H1 (cell line): ENCODE results near the gene GPR68. TPM values are rescaled to one million over a fixed set of nuclear protein-coding genes. Genes with fewer than 3 reads are reported as not detected.

Experiments
- CTCF ChIA-PET: fragments of 300-600 bp; sonication (Branson Sonifier 250); formaldehyde crosslinking; loops from one replicate; lab custom pipeline; 2021; ENCODE audit not compliant: partially characterized antibody; lab: Charles Lee
- POLR2A ChIA-PET: fragments of 300-600 bp; sonication (Branson Sonifier 250); formaldehyde crosslinking; loops from one replicate; lab custom pipeline; 2021; ENCODE audit warnings: inconsistent platforms; ENCODE audit not compliant: partially characterized antibody; lab: Charles Lee
- DNase-seq, 2 experiments: peaks; one replicate each; pipeline versions ENCODE4 v3.0.0 to v3.0.0-alpha.2; 2010 to 2022; ENCODE audit warnings: low spot score in 2 of 2, low read depth in 1 of 2, mixed read lengths in 1 of 2
- FAIRE-seq: peaks from 2 replicates; lab custom pipeline; 2011; peaks lifted over from hg19 to GRCh38; lab: Jason Lieb, UNC
- H2AFZ ChIP-seq: 2 replicates; pipeline ENCODE4 v1.8.1; 2012; ENCODE audit warnings: low read length, inconsistent platforms
- H2AK5ac ChIP-seq: 2 replicates; pipeline ENCODE4 v1.6.1; 2013; ENCODE audit warnings: low read depth, low read length
- H2BK120ac ChIP-seq: replicated peaks from 2 replicates; pipeline ENCODE3; 2013; ENCODE audit warnings: low read depth, low read length, inconsistent platforms
- H2BK12ac ChIP-seq: 2 replicates; pipeline ENCODE4 v1.6.1; 2013; ENCODE audit warnings: low read depth, low read length
- H2BK15ac ChIP-seq: 2 replicates; pipeline ENCODE4 v1.6.1; 2013; ENCODE audit warnings: low read length
- H2BK20ac ChIP-seq: 2 replicates; pipeline ENCODE4 v1.6.1; 2013; ENCODE audit warnings: low read length
- H2BK5ac ChIP-seq: 2 replicates; pipeline ENCODE4 v1.6.1; 2013; ENCODE audit warnings: low read depth, low read length
- H3K14ac ChIP-seq: 2 replicates; pipeline ENCODE4 v1.6.1; 2013; ENCODE audit warnings: inconsistent platforms; ENCODE audit not compliant: insufficient read length
- H3K18ac ChIP-seq: 2 replicates; pipeline ENCODE4 v1.6.1; 2013; ENCODE audit warnings: low read length; ENCODE audit errors: extremely low read depth
- H3K23ac ChIP-seq: 2 replicates; pipeline ENCODE4 v1.6.1; 2013; ENCODE audit warnings: inconsistent platforms; ENCODE audit not compliant: insufficient read length
- H3K23me2 ChIP-seq: 2 replicates; pipeline ENCODE4 v1.6.1; 2013; ENCODE audit warnings: low read depth, low read length
- H3K27ac ChIP-seq: 2 replicates; pipeline ENCODE4 v1.6.1; 2011; ENCODE audit warnings: low read depth, low read length, inconsistent platforms
- H3K27me3 ChIP-seq, 4 experiments: replicated peaks in 1 of 4; 1 replicate in 1 of 4; 2 replicates in 3 of 4; pipeline versions ENCODE4 v1.6.1 to v1.8.1; 2011 to 2013; ENCODE audit warnings: low read length in 3 of 4, mild to moderate bottlenecking in 3 of 4, inconsistent platforms in 2 of 4, mixed read lengths in 2 of 4, moderate library complexity in 1 of 4; ENCODE audit not compliant: control insufficient read depth in 3 of 4, insufficient read depth in 3 of 4; ENCODE audit errors: extremely low read depth in 1 of 4
- H3K36me3 ChIP-seq, 4 experiments: 2 replicates each; pipeline versions ENCODE4 v1.6.1 to v1.8.1; 2011 to 2013; ENCODE audit warnings: mild to moderate bottlenecking in 4 of 4, low read length in 3 of 4, moderate library complexity in 2 of 4, control low read depth in 1 of 4, inconsistent platforms in 1 of 4; ENCODE audit not compliant: insufficient read depth in 4 of 4, control insufficient read depth in 2 of 4
- H3K4ac ChIP-seq: replicated peaks from 2 replicates; pipeline ENCODE3; 2013; ENCODE audit warnings: low read length, low read depth, mixed read lengths, inconsistent platforms; ENCODE audit not compliant: insufficient read length
- H3K4me1 ChIP-seq, 4 experiments: replicated peaks in 1 of 4; 1 replicate in 1 of 4; 2 replicates in 3 of 4; pipeline versions ENCODE4 v1.6.1 to v1.8.1; 2011 to 2013; ENCODE audit warnings: low read length in 3 of 4, inconsistent platforms in 2 of 4, mixed read lengths in 1 of 4; ENCODE audit not compliant: insufficient read depth in 4 of 4, control insufficient read depth in 3 of 4
- H3K4me2 ChIP-seq, 2 experiments: 2 replicates each; pipeline versions ENCODE4 v1.6.1 to v1.8.1; 2011 to 2013; ENCODE audit warnings: low read depth in 2 of 2, low read length in 2 of 2, control low read depth in 1 of 2, inconsistent platforms in 1 of 2, mild to moderate bottlenecking in 1 of 2; ENCODE audit not compliant: insufficient read depth in 1 of 2
- H3K4me3 ChIP-seq, 4 experiments: fragments of 200-600, 300-600 bp in 1 of 4; sonication (generic), shearing (Covaris generic), sonication (Bioruptor Twin) in 1 of 4; 2 replicates each; pipeline versions ENCODE4 v1.5.1 to v1.8.1; 2011 to 2016; ENCODE audit warnings: low read length in 4 of 4, low read depth in 3 of 4, control low read depth in 2 of 4, inconsistent platforms in 2 of 4, mild to moderate bottlenecking in 2 of 4, mixed read lengths in 1 of 4, moderate library complexity in 1 of 4; ENCODE audit not compliant: insufficient read depth in 2 of 4; ENCODE audit errors: extremely low read depth in 1 of 4
- H3K56ac ChIP-seq: replicated peaks from 2 replicates; pipeline ENCODE3; 2013; ENCODE audit warnings: low read depth, mild to moderate bottlenecking, mixed read lengths, low read length, inconsistent platforms; ENCODE audit not compliant: insufficient read length
- H3K79me1 ChIP-seq: 2 replicates; pipeline ENCODE4 v1.6.1; 2013; ENCODE audit warnings: low read depth, low read length, control low read depth
- H3K79me2 ChIP-seq, 2 experiments: 2 replicates each; pipeline versions ENCODE4 v1.6.1 to v1.8.1; 2012 to 2013; ENCODE audit warnings: low read length in 2 of 2, mild to moderate bottlenecking in 2 of 2, inconsistent platforms in 1 of 2; ENCODE audit not compliant: insufficient read depth in 2 of 2, control insufficient read depth in 1 of 2
- H3K9ac ChIP-seq, 4 experiments: replicated peaks in 1 of 4; 1 replicate in 1 of 4; 2 replicates in 3 of 4; pipeline versions ENCODE4 v1.6.1 to v1.8.1; 2011 to 2013; ENCODE audit warnings: low read depth in 3 of 4, low read length in 3 of 4, control low read depth in 2 of 4, mild to moderate bottlenecking in 2 of 4, moderate library complexity in 2 of 4, inconsistent platforms in 1 of 4; ENCODE audit errors: extremely low read depth in 1 of 4
- H3K9me3 ChIP-seq, 2 experiments: 2 replicates each; pipeline versions ENCODE4 v1.6.1 to v1.8.1; 2012 to 2013; ENCODE audit warnings: mild to moderate bottlenecking in 2 of 2, moderate library complexity in 2 of 2, control low read depth in 1 of 2, inconsistent platforms in 1 of 2, low read depth in 1 of 2, low read length in 1 of 2, mixed read lengths in 1 of 2; ENCODE audit not compliant: insufficient read depth in 2 of 2
- H4K20me1 ChIP-seq, 2 experiments: replicated peaks in 1 of 2; 2 replicates each; pipeline versions ENCODE3 to v1.8.1; 2011 to 2013; ENCODE audit warnings: inconsistent platforms in 2 of 2, low read length in 2 of 2, mild to moderate bottlenecking in 1 of 2; ENCODE audit not compliant: insufficient read depth in 2 of 2, control insufficient read depth in 1 of 2
- H4K5ac ChIP-seq: 2 replicates; pipeline ENCODE4 v1.6.1; 2013; ENCODE audit warnings: low read length, low read depth, mixed read lengths, inconsistent platforms; ENCODE audit not compliant: insufficient read length
- H4K8ac ChIP-seq: 2 replicates; pipeline ENCODE4 v1.8.0; 2013; ENCODE audit warnings: mild to moderate bottlenecking, moderate library complexity, low read length, inconsistent platforms; ENCODE audit not compliant: insufficient read depth; ENCODE audit errors: extremely low read depth
- H4K91ac ChIP-seq: replicated peaks from 2 replicates; pipeline ENCODE3; 2013; ENCODE audit warnings: low read length, mixed read lengths, inconsistent platforms; ENCODE audit not compliant: insufficient read length
- BCL11A ChIP-seq, 2 experiments: IDR thresholded peaks; one replicate each; pipeline ENCODE4 v1.6.1; 2011; ENCODE audit warnings: low read depth in 2 of 2, low read length in 2 of 2, mild to moderate bottlenecking in 2 of 2
- EP300 ChIP-seq, 2 experiments: IDR thresholded peaks; 1 replicate in 1 of 2; 2 replicates in 1 of 2; pipeline ENCODE4 v1.6.1; 2011 to 2012; ENCODE audit warnings: low read depth in 2 of 2, low read length in 2 of 2, mild to moderate bottlenecking in 2 of 2, borderline replicate concordance in 1 of 2, inconsistent platforms in 1 of 2, moderate library complexity in 1 of 2
- ZNF274 ChIP-seq: IDR thresholded peaks from 2 replicates; pipeline ENCODE4 v1.7.0; 2012; ENCODE audit warnings: low read length, borderline replicate concordance; ENCODE audit errors: extremely low read depth
- WGBS, 2 experiments: shearing (Covaris generic) in 1 of 2; methylation state at CpG; one replicate each; pipeline versions ENCODE4 v1.1.6 to v1.1.7; 2013 to 2015; ENCODE audit warnings: low lambda C conversion rate in 2 of 2, mixed read lengths in 2 of 2, inconsistent platforms in 1 of 2, low coverage in 1 of 2, missing lambda C conversion rate in 1 of 2; ENCODE audit not compliant: insufficient replicate concordance in 2 of 2, insufficient coverage in 1 of 2, insufficient read length in 1 of 2; ENCODE audit errors: extremely low coverage in 1 of 2, missing lambda C conversion rate in 1 of 2; 5-methylcytosine and 5-hydroxymethylcytosine counted together
- polyA plus RNA-seq, 7 experiments: library from polyadenylated mRNA; depleted of rRNA in 3 of 7; stranded (reverse) in 5 of 7; unstranded in 2 of 7; fragments of >200 nt in 5 of 7; fragments of 200-250 nt in 2 of 7; gene quantifications; 1 replicate in 5 of 7; 2 replicates in 1 of 7; 4 replicates in 1 of 7; pipeline versions ENCODE4 v1.2.1 to v1.2.3, GENCODE V29; 2011 to 2013; ENCODE audit warnings: missing spikeins in 2 of 7, mixed read lengths in 2 of 7
- total RNA-seq: library from RNA; stranded (reverse); fragmentation: NEBNext Ultra II Directional; extraction: Animal tissue kit (Norgen Biotek cat#: 25700); gene quantifications from 2 replicates; pipeline ENCODE4 v1.2.1, GENCODE V29; 2021

The GPR68 gene
- total and polyA plus RNA-seq, 2 of the 8 experiments (the other 6 are each of a cell fraction or from before 2014, with no cell fraction given): 0.22 to 0.76 TPM

DNA sequence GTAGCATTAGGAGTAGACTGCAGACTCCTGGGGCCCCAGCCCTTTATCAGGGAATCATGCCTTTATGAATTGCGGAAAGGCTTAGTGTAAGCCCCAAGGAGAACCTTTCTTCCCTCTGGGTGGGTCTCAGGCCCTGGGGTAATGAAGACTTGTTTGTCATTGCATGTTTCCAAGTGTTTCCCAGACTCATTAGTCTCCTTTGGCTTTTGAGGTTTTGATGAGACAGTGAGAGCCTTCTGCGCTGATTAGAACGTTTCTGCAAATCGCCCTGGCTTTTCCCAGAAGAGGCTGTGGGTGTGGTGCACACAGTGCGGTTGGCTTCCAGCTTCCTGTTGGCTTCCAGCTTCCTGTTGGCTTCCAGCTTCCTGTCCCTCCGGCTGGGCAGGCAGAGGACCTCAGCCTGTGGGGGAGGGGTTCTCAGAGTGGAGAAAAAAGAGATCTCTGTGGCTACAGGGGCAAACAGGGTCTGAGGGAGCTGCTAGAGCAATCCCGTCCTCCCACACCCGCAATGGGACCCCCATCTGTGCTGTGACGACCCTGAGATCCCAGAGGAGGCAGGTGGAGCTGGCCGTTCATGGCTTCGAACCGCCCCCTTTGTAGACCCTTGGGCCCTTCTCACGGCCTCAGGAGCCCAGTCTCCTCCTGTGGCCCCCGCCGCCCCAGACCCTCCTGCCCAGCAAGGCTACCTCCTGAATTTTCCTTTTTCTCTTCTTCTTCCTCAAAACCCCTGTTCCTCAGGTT, 42.1 kb downstream of the GPR68 start:
- no peak overlapping the region; the same call in 1 of the 2 replicates for H4K8ac ChIP-seq
- no peak overlapping the region for H3K18ac ChIP-seq
- no peak for DNase-seq
- H3K79me1 ChIP-seq: no peaks in the 10 kb centered on the region
- no peak overlapping the region for H4K5ac ChIP-seq
- ChIA-PET POLR2A (no interaction called here), CTCF (interaction anchor here (0.5 to 2.0 kb wide), 6 partner anchors 14 to 82 kb away, joined by 3 to 14 read pairs (median 6); no protein-coding TSS in a partner anchor)
- H3K9ac ChIP-seq: no peak overlapping the region
- no peak overlapping the region for H3K56ac ChIP-seq
- no peak overlapping the region for H3K4ac ChIP-seq
- WGBS, 2 experiments: 84% methylated on average over 15 of the region's 15 CpGs; no CpG with 5 or more reads in 1 of the 2 experiments
- H2BK12ac ChIP-seq: no peak overlapping the region
- H2BK5ac ChIP-seq: peak overlapping the region; percentile 2; the same call in 1 of the 2 replicates
- no peaks in the 10 kb centered on the region for H3K79me2 ChIP-seq
- H2AK5ac ChIP-seq: no peak overlapping the region
- H3K9me3 ChIP-seq: 0 out of 4 replicates have a peak, but pooled peaks cover 0 to 2% of the 10 kb centered on the region in 2 experiments
- no peak overlapping the region for H4K91ac ChIP-seq
- H3K4me2 ChIP-seq: no peak overlapping the region
- no peak overlapping the region for H3K14ac ChIP-seq
- no peaks in the 10 kb centered on the region for H3K27me3 ChIP-seq
- no peak overlapping the region for H2BK20ac ChIP-seq
- no peaks in the 10 kb centered on the region for H3K4me1 ChIP-seq
- no peak overlapping the region for H3K23ac ChIP-seq
- no peak overlapping the region for H2BK15ac ChIP-seq
- H4K20me1 ChIP-seq: peaks cover 0 to 2% of the 10 kb centered on the region in 2 experiments
- H3K23me2 ChIP-seq: no peaks in the 10 kb centered on the region
- no peak overlapping the region for H2AFZ ChIP-seq
- no peak overlapping the region for H2BK120ac ChIP-seq
- H3K36me3 ChIP-seq: peaks cover 4 to 40% (median 20%) of the 10 kb centered on the region in 4 experiments; a peak in 5 of 8 replicates
- FAIRE-seq: no peak
- TF ChIP-seq ZNF274: no peak
- no peak for TF ChIP-seq BCL11A (IDR thresholded peaks at IDR 0.05; ENCODE audit: low read depth in 2 of 2, low read length in 2 of 2)
- TF ChIP-seq EP300 (IDR thresholded peaks at IDR 0.05; ENCODE audit: borderline replicate concordance in 1 of 2, low read depth in 2 of 2, low read length in 2 of 2): no peak
- H3K27ac ChIP-seq: no peak overlapping the region
- H3K4me3 ChIP-seq: no peak overlapping the region
